ENCODE results near the gene DTNBP1.

Gene DTNBP1

DNA sequence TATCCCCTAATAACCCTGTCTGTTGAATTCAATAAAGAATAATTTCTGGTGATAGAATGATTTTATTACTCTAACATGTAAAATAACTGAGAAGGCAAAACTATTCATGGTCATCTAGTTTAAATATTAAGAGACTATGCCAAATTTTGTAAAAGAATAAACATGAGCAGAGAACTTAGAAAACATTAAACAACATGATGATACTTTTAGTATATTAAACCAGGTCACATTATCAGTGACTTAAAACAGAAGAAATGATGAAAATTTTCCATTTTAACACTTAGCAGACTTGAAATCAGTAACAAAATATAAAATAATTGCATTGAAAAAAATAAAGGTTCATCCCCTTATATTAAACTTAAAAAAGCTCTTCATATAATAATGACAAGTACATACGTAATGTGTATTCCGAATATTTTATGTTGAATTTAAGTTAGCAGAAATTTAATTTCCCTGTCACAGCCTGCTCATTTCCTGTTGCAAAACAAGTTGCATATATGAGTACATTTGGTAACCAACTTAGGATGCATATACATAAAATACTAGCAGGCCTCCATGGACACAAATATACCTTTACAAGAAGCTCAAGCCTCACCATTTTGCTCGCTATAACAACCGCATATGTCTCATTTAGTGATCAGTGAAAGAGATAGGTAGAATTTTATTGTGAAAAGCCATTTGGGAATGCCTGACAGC lies 40.6 kb downstream of the DTNBP1 start:
- DNase-seq, result no peak

DNA sequence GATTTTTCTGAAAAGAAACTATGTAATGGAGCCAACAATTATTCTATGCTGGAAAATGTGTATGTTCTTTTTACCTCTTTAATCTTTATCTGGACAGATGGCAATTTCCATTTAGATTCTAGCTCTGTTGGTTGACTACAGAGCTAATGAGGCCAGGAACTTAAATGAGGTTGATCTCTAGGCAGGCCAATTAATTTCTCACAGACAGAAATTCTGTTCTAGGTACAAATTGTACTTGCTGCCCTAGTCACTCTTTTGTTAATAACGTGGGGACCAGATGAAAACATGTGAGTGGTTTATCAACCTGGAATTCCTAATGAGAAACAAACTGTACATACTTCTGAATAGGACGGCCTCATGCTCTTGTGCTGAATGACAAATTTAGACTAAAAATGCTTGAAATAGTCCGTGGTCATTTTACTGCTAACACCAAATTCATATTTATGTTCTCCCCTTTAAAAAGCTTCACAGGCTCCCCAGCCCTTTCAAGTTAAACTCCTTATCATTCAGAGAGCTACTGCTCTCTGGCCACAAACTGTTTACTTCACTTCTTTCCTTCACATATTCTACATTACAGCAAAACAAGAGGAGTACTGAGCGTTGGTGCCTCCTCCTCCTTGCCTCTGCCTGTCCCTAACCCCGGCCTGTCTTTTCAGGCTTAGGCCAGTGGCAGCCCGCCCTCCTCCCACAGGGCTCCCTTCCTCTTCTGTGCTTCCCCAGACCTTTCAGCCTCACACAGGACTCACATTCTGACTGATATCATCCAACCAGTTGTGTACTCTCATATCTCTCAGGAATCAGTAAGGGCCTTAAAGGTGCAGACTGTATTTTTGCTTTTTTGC lies 41.4 kb downstream of the DTNBP1 start:
- DNase-seq, result no peak

DNA sequence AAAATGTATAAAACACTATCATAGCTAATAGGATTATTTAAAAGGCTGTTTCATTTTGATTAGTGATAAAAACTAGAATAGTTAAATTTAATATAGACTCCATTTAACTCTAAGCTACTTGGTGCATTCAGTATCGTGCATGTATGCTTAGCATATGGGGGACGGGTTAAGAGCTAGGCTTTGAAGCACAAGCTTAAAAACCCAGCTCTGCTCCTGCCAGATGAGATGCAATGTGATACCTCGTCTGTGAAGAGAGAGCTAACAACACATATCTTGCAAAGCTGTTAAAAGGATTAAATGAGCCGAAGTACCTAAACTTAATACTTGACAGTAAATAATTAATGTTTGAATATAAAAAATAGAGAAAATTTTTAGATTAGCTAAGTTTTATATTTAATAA lies 42.2 kb downstream of the DTNBP1 start:
- no peak for DNase-seq

DNA sequence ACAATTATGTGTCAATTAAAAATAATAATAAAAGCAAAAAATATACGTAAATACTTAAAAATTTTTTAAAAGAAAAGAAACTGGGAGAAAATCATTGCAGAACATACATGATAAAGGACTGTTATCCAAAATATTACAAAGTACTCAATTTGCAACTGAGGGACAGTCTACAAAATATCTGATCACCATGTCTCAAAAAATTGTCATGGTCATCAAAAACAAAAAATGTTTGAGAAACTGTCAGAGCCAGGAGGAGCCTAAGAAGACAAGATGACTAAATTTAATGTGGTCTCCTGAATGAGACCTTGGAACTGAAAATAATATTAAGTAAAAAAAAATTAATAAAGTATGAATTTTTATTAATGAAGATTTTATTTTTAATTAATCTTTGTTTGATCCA lies 43.5 kb downstream of the DTNBP1 start:
- no peak for DNase-seq

DNA sequence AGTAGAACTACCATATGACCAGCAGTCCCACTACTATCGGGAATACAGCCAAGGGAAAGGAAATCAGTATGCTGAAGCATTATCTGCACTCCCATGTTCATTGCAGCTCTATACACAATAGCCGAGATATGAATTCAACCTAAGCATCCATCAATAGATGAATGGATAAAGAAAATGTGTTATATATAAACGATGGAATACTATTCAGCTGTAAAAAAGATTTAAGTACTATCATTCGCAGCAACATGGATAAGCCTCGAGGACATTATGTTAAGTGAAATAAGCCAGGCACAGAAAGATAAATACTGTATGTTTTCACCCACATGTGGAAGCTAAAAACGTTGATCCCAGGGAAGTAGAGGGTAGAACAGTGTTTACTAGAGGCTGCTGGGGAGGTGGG lies 44.1 kb downstream of the DTNBP1 start:
- DNase-seq, result no peak

DNA sequence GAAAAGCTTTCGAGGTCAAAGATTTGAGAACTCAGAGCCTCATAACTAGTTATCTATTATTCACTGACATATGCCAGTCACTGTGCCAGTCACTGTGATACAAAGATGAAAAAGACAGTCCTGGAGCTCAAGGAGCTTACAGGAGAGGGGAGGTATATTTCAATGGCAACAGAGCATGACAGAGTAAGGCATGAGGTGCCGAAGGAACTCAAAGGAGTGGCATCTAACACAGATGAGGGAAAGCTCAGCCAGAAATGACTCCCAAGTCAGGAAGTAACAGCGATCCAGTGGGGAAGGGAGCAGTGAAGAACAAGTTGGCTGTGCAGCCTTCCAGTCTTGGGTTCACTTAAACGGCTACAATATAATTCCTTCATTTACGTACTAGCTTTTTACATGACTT lies 46.6 kb downstream of the DTNBP1 start:
- DNase-seq, result no peak

DNA sequence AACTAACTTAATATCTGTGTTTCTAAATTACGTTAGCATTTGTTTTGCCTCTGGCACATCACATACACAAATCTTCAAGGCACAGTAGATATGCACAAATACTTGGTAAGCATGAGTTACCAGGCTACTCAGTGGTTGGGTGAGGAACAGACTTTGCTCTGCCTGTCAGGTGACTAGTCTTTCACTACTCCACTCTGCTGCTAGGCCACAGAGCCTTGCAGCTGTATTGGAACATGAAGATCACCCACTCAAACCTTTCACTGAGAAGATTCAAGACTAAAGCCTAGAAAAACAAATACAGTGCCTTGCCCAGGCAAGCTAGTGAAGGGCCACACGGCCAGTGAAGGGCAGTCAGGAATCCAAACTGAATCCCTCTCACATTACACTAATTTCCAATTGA lies 47.0 kb downstream of the DTNBP1 start:
- no peak for DNase-seq

DNA sequence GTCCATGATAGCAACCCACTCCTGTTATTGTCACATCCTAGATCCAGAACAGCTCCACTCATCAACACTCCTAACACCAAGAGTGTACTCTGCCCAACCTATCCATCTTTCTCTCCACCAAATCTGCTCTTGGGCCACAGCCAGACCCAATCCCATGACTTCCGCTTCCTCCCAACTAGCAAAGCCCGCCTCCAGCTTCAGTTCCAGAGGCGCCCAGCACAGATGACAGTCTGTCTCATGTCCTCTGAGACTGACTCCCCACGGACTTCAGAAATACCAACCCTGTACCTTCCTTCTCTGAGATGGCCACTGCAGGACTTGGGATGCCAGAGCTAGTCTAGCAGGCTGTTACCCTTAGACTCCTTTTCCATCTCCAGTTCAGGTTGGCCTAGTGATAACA lies 48.6 kb downstream of the DTNBP1 start:
- DNase-seq, result no peak

DNA sequence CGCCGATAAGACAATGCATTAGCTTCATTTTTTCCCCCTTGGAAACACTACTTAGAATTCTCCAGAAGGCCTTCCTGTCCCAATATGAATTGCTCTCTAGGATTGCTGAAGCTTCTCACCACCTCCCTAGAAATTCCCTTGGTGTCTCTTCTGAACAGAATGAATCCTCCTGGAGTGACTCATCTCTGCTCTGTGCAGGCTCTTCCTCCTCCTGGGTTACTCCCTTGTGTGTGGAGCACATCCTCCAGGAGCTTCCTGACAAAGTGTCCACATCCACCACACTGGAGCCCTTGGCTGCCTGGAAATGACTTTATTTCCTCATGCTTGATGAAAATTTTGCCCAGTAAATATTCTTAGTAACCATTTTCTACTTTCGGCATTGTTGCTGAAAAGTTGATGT lies 54.4 kb downstream of the DTNBP1 start:
- DNase-seq, result no peak

DNA sequence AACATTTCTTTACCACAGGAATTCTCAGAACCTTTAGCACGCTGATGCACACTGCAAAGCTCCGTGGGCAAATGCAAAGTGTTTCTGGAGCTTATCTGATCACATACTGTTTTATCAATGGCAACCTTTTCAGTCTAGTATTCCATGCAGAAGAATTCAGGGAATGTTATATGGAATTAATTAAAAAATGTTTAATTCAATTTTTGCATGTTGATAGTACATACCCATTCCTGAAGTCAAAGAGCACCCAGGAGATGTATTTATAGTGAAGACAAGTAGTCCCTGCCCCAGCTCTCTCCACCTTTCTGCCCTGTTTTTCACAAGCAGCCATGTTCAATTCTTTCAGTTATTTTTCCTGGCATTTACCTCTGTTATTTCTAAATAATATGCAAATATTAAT lies 55.2 kb downstream of the DTNBP1 start:
- DNase-seq, result no peak

DNA sequence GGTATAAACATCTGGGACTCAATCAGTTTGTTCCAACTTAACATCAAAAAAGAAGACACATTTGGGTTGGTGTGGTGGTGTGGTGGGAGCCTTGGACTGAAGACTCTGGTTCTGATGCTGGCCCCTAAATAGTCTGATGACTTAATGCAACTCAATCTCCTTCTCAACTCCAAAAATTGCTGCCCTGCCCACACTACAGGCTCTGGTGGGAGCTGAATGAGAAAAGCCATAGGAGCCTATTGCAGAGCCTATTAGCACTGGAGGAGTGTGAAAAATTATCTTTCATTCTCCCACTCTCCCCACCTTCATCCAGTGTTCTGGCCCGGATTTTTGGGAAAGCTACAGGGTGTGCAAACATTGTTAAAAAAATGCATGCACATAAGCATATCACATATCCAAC lies 56.5 kb downstream of the DTNBP1 start:
- DNase-seq, result no peak

DNA sequence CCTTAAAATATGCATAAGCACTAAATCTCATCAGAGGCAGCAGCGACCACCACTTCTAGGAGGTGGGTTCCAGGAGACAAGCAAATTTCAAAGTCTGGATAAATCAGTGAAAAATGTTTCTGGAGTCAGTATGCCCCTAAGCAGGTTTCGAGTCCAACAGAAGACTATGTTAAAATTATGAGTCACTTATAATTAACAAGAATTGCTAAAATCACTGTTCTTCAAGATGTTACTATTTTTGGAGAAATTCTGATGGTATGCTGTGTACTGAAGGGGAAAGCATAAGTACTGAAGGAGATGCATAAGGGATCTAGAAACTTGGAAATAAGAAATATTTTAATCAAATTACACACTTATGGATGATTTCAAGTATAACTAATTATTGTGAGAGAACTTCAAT lies 58.0 kb downstream of the DTNBP1 start:
- no peak for DNase-seq

DNA sequence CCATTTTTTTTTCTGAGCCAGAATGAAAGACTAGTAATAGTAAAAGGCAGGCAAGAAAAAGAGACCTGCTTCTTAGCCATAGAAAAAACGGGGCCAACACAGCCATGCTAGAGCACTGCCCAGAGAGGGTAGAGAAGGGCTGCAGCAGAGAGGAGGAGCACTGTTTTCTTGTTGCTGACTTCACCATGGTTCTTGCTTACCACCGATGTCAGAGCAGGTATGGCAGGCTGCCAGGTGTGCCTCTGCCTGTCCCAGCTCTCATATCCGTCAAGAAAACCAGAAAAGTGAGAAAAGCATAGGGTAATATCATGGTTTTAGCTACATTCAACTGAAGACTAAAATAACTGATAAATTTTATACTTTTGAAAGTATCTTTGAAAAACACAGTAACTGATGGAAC lies 60.7 kb downstream of the DTNBP1 start:
- DNase-seq, result no peak

DNA sequence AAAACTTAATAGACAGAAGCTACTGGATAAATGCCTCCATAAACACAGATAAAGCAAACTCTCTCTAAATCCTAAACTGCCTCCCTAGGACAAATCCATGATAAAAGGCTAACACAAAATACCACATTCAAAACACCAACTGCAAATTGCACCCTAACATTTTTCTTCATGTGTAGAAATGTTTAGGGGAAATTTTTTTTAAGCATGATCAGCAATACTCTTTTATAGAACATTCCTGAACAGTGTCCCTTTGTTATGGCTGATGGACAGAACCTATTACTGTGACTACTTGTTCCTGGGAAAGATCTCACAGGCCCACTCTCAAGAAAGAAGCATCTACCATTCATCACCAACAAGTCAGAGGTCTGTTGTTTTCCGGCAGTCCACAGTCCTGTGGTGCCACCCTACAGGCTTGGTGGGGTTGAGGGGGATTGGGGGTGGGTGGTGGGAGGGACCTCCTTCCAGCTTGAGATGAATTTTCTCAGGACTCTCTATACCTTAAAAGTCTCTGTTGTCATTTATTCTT lies 64.5 kb downstream of the DTNBP1 start:
- no peak for DNase-seq

DNA sequence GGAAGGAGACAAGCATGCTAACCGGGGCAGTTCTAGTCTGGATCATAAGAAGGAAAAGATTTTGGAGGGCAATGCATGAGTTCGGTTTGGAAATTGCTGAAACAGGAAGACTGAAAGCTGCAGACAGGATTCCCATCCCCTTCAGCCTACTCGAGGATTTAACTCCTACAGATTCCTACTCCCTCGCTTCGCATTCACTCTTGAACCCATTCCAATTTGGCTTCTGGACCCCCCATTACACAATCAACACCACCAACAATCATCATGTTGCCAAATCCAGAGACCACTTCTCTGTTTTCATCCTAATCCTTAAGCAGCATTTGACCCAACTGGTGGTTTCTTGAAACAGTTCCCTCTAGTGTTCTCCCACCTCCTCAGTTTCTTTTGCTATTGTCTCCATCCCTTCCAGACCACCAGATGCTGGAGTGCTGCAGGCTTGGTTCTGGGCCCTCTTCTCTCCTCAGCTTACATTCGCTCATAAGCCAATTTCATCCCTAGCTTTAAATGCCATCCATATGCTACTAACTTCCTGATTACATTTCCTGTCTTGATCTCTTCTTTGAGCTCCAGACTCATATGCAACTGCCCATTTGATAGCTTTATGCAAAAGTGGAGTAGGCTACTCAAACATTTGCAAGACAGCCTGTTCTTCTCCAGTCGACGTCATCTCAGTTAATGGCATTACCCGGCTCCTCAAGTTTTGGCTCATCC lies 66.5 kb downstream of the DTNBP1 start:
- DNase-seq, result no peak

DNA sequence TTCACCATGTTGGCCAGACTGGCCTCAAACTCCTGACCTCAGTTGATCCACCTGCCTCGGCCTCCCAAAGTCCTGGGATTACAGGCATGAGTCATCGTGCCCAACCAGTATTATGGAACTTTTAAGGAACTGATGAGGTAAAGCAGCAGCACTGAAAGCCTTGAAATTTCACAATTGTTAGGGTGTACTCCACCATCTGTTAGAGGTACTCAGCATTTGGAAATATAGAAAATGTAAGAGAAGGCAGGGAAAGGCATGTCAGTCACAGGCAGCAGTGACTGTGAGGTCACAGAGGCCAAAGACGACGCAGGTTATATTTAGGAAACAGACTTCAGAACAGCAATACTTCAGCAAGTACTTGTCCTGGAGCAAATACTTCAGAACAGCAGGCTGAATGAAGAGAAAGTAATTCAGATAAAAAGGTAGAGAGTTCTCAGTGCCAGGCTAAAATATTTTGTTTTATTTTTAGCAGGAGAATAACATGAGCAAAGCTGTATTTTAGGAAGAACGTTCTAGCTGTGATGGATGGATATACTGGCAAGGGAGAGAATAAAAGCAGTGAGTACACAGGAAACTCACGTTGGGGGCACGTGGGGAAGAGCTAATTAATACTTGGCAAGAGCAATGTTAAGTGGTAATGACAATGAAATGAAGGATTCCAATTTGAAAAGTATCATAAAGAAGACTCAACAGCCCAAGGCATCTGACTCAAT lies 67.2 kb downstream of the DTNBP1 start:
- DNase-seq, result no peak

DNA sequence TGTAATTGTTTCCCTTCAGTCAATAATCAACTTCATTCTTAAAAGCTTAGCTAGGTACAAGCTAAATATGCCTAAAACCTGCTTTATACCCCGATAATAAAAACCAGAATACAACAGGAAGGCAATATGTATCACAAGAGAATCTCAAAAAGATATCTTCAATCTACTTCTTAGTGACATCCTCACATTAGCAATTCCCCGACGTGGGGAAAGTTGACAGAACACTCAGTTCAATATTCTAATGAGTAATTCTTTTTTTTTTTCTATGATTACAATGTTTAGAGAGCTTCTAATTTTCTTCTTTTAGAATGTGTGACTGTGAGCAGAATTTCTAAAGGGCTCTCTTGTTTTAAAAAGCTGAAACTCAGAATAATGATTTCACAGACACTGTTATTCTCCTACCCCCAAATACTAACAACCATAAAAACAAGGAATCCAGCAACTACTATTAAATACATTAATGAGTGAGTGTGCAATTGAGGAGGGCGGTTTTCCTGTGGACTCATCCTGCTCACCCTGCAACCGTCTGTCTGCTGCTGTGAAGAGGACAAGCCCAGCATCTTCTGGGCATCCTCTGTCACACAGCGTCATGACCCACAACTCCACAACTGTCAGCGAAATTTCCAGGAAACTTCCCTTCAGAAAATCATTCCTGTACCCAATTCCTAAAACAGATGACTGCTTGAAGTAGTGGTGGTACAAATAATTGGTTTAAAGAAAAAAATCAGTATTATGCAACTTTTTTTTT lies 68.1 kb downstream of the DTNBP1 start:
- no peak for DNase-seq

DNA sequence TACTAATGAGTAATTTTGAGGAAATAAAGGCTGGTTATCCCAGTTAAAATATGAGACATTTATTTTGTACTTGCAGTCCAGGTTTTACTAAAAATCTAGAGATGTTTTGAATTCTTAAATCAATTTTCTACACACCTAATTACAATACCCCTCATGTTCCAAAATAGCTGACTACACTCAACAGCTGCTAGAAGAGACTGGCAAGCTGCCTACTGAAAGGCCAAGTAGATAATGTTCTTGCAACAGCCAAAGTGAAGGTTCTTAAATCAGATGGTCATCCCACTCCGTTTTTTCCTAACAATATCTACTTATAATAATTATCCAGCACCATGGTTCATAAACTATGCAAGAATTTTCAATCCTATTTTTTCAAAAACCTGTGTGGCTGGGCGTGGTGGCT lies 69.0 kb downstream of the DTNBP1 start:
- DNase-seq, result no peak

DNA sequence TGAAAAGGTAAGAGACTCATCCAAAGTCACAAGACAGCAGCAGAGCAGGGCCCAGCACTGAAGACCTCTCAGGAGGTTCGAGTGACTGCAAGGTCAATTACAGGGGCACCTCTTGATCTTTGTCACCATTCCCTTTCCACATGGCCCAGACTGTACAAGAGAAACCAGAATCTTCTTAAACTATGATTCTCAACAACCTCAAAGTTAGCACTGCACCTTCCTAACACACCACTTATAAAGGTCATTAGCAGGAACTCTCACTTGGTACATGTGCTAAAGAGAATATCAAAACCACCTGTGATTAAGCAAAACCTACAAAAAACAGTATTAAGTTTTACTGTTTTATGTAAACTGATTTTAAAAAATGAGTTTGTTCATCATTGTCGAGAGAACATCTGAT lies 70.2 kb downstream of the DTNBP1 start:
- no peak for DNase-seq

DNA sequence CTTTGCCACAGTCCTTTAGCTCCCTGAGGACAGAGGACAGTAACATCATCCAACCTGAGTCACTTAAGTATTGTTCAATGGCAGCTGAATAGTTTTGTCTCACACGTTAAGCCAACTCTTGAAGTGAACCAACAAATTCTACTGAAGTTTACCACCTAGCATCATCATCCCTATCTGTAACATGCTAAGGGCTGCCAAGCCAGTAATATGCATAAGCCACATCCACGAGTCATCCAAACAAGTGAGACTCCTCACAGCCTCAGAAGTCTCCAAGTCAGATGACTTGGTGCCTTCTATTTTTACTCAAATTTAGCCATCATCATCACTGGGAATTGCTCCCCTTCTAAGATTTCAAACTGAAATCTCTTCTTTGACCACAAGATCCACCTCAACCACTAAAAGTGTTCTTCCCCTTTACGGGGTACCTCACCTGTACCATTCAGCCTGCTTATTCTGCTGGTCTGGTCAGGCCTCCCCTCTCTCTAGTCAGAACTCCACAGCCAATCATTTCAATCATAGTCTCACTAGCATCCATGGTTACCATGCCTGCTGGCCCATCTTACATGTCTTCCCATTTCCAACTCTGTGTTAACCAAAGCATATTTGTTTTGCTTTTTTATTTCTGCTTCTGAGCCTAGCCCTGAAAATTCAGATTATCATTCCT lies 73.7 kb downstream of the DTNBP1 start:
- DNase-seq, result no peak

DNA sequence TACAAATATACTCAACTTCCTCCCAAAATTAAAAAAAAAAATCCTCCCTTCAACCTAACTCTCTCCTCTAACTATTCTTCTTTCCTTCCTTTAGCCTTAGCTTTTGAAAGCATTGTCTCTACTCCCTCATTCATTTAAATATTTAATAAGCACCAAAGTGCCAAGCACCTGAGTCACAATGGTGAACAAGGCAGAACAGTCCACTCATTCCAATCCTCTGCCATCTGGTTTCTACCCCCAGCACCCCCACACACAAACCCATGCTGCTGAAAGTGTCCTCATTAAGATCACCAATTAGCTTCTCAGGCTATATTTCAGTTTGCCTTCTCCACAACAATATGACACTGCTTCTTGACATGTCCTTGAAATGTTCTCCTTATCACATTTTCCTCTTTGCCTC lies 76.3 kb downstream of the DTNBP1 start:
- peak; percentile 6 for DNase-seq

DNA sequence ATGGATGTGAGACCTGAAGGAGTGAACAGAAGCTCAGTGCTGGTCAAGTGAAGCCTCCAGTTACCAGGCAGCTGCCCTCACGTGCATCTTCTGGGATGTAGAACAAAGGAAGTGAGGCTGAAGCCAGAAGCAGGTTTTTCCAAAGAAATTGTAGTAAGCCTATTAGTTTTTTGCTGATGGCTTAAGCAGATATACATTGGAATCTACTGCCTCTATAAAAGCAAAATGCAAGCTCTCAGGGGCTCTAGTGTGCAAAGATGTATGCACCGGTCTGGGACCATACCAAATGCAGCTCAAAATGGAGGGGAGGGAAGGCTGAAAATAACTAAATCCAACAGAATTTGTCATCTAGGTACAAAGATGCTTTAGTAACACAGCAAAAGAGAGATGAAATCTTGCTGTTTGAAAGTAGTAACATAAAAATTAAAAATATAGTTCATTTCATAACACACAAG lies 77.0 kb downstream of the DTNBP1 start:
- DNase-seq, result no peak

Data from activated naive CD4-positive, alpha-beta T cell treated with Interleukin-2 at 50 U/mL for 16 hours (primary cell).